Measurements from ENCODE around the gene TUFM. TPM values are rescaled to one million over a fixed set of nuclear protein-coding genes. Genes with fewer than 3 reads are reported as not detected.

TUFM gene
- total and polyA plus RNA-seq, 2 of the 8 experiments (the other 6 are each of a cell fraction or from before 2014, with no cell fraction given), result 216 to 249 TPM

DNA sequence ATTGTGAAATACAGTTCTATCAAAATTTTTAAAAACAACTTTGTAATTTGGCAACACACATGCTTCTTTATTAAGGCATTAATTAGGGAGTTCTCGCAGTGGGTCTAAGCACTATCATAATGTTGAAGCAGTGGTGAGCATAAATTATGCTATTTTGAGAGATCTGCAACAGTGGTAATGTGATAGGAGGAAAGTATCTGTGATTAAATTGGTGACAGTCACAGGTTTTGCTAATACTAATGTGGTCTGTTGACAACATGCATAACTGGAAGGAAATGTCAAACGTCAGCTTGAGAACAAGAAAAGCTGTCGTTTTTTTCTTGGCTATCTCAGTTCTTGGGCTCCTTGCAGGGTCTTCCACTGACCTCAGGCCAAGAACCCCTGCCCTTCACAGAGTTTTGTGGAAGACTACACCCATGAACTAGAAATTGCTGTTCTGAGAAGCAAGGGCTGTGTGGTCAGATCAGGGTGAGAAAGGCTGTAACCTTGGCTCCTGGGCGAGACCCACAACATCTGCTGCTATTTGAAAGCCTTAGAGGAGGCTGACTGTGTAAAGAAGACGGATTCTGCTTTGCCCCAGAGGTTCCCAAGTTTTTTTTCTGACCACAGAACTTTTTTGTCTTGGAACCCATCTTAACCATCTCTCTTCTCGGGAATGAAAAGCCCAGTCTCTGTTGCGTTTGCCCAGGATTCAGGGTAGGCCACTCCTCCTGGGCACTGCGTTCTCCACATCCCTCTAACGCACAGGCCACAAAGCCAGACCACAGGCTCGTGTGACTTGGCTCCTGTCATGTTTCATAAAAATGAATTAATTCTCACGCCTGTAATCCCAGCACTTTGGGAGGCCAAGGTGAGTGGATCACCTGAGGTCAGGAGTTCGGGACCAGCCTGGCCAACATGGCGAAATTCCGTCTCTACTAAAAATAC is 46.1 kb upstream of the TUFM start (continued):
- no peak for TF ChIP-seq SRF (IDR thresholded peaks at IDR 0.05; ENCODE audit: low read depth, low read length)
- no peak for TF ChIP-seq BRCA1 (IDR thresholded peaks at IDR 0.05; ENCODE audit: low read depth, low read length)
- TF ChIP-seq KDM1A (IDR thresholded peaks at IDR 0.05; ENCODE audit: borderline replicate concordance, low read length), result no peak
- TF ChIP-seq SIX5 (IDR thresholded peaks at IDR 0.05; ENCODE audit: low read depth, low read length), result no peak
- no peak for TF ChIP-seq BACH1 (IDR thresholded peaks at IDR 0.05; ENCODE audit: low read length)
- no peak for TF ChIP-seq SP2 (IDR thresholded peaks at IDR 0.05; ENCODE audit: low read length)
- no peak for TF ChIP-seq TCF12 (IDR thresholded peaks at IDR 0.05; ENCODE audit: low read depth, low read length)
- TF ChIP-seq SAP30 (IDR thresholded peaks at IDR 0.05; ENCODE audit: insufficient read depth, insufficient replicate concordance, low read length), result no peak
- TF ChIP-seq, protein P1, sequence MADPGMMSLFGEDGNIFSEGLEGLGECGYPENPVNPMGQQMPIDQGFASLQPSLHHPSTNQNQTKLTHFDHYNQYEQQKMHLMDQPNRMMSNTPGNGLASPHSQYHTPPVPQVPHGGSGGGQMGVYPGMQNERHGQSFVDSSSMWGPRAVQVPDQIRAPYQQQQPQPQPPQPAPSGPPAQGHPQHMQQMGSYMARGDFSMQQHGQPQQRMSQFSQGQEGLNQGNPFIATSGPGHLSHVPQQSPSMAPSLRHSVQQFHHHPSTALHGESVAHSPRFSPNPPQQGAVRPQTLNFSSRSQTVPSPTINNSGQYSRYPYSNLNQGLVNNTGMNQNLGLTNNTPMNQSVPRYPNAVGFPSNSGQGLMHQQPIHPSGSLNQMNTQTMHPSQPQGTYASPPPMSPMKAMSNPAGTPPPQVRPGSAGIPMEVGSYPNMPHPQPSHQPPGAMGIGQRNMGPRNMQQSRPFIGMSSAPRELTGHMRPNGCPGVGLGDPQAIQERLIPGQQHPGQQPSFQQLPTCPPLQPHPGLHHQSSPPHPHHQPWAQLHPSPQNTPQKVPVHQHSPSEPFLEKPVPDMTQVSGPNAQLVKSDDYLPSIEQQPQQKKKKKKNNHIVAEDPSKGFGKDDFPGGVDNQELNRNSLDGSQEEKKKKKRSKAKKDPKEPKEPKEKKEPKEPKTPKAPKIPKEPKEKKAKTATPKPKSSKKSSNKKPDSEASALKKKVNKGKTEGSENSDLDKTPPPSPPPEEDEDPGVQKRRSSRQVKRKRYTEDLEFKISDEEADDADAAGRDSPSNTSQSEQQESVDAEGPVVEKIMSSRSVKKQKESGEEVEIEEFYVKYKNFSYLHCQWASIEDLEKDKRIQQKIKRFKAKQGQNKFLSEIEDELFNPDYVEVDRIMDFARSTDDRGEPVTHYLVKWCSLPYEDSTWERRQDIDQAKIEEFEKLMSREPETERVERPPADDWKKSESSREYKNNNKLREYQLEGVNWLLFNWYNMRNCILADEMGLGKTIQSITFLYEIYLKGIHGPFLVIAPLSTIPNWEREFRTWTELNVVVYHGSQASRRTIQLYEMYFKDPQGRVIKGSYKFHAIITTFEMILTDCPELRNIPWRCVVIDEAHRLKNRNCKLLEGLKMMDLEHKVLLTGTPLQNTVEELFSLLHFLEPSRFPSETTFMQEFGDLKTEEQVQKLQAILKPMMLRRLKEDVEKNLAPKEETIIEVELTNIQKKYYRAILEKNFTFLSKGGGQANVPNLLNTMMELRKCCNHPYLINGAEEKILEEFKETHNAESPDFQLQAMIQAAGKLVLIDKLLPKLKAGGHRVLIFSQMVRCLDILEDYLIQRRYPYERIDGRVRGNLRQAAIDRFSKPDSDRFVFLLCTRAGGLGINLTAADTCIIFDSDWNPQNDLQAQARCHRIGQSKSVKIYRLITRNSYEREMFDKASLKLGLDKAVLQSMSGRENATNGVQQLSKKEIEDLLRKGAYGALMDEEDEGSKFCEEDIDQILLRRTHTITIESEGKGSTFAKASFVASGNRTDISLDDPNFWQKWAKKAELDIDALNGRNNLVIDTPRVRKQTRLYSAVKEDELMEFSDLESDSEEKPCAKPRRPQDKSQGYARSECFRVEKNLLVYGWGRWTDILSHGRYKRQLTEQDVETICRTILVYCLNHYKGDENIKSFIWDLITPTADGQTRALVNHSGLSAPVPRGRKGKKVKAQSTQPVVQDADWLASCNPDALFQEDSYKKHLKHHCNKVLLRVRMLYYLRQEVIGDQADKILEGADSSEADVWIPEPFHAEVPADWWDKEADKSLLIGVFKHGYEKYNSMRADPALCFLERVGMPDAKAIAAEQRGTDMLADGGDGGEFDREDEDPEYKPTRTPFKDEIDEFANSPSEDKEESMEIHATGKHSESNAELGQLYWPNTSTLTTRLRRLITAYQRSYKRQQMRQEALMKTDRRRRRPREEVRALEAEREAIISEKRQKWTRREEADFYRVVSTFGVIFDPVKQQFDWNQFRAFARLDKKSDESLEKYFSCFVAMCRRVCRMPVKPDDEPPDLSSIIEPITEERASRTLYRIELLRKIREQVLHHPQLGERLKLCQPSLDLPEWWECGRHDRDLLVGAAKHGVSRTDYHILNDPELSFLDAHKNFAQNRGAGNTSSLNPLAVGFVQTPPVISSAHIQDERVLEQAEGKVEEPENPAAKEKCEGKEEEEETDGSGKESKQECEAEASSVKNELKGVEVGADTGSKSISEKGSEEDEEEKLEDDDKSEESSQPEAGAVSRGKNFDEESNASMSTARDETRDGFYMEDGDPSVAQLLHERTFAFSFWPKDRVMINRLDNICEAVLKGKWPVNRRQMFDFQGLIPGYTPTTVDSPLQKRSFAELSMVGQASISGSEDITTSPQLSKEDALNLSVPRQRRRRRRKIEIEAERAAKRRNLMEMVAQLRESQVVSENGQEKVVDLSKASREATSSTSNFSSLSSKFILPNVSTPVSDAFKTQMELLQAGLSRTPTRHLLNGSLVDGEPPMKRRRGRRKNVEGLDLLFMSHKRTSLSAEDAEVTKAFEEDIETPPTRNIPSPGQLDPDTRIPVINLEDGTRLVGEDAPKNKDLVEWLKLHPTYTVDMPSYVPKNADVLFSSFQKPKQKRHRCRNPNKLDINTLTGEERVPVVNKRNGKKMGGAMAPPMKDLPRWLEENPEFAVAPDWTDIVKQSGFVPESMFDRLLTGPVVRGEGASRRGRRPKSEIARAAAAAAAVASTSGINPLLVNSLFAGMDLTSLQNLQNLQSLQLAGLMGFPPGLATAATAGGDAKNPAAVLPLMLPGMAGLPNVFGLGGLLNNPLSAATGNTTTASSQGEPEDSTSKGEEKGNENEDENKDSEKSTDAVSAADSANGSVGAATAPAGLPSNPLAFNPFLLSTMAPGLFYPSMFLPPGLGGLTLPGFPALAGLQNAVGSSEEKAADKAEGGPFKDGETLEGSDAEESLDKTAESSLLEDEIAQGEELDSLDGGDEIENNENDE (IDR thresholded peaks at IDR 0.05; ENCODE audit: insufficient replicate concordance, low read length), result no peak
- TF ChIP-seq YY1 (IDR thresholded peaks at IDR 0.05; ENCODE audit: low read depth, low read length), result no peak
- TF ChIP-seq TAF1 (IDR thresholded peaks at IDR 0.05; ENCODE audit: low read depth, low read length), result no peak

All from H1 (cell line).